ENCODE results near the gene MYDGF. TPM values are rescaled to one million over a fixed set of nuclear protein-coding genes. Genes with fewer than 3 reads are reported as not detected.
A peak's percentile ranks its signal among the peaks of the same experiment; 100 is the strongest.

The MYDGF gene
- total and polyA plus RNA-seq, 9 of the 15 experiments (the other 6 are each of a cell fraction or from before 2014, with no cell fraction given): 4.2 to 141 (median 82.1) TPM

GRCh38 chr19:4676955-4677731, 7.0 kb upstream of the MYDGF start (continued):
- TF ChIP-seq MTA3 (IDR thresholded peaks at IDR 0.05; ENCODE audit: borderline replicate concordance) (peak; percentile 39; the same call in 1 of the 2 replicates), MTA1 (IDR thresholded peaks at IDR 0.05; ENCODE audit: borderline replicate concordance) (no peak), RAD21 (CRISPR knock-in tag; conservative IDR thresholded peaks at IDR 0.05 in 1 of 2, IDR thresholded peaks at IDR 0.05 in 1 of 2) (peak in 1 of 2 experiments; percentile 23; a peak in 1 of 4 replicates), PCBP1 (IDR thresholded peaks at IDR 0.05; ENCODE audit: low read depth, low read length, poor library complexity, severe bottlenecking) (no peak), ZNF184 (CRISPR knock-in tag; IDR thresholded peaks at IDR 0.05) (no peak), IRF1 (CRISPR knock-in tag; IDR thresholded peaks at IDR 0.05; ENCODE audit: borderline replicate concordance) (no peak), SIRT6 (IDR thresholded peaks at IDR 0.05; ENCODE audit: low read depth, low read length) (no peak), CBX8 (IDR thresholded peaks at IDR 0.05; ENCODE audit: borderline replicate concordance, extremely low read depth, low read depth, low read length, poor library complexity, severe bottlenecking) (no peak), ILK (tag; IDR thresholded peaks at IDR 0.05; ENCODE audit: borderline replicate concordance, low read depth) (no peak), FOS (IDR thresholded peaks at IDR 0.05; ENCODE audit: extremely low read depth, insufficient read length) (no peak), ZNF589 (CRISPR knock-in tag; IDR thresholded peaks at IDR 0.05; ENCODE audit: low read depth) (no peak), HCFC1 (IDR thresholded peaks at IDR 0.05; ENCODE audit: low read depth, low read length) (peak; percentile 45), TFE3 (CRISPR knock-in tag; IDR thresholded peaks at IDR 0.05) (no peak), ZNF263 (CRISPR knock-in tag; IDR thresholded peaks at IDR 0.05; ENCODE audit: borderline replicate concordance) (no peak), EGR1 (conservative IDR thresholded peaks at IDR 0.05) (no peak), TSHZ1 (CRISPR knock-in tag; IDR thresholded peaks at IDR 0.05) (no peak)

Data from K562 (cell line).